ENCODE data around the gene UGDH. TPM values are rescaled to one million over a fixed set of nuclear protein-coding genes. Genes with fewer than 3 reads are reported as not detected.

Gene UGDH
- polyA plus RNA-seq, 1 donor from 2014 or later: 21.1 TPM

DNA sequence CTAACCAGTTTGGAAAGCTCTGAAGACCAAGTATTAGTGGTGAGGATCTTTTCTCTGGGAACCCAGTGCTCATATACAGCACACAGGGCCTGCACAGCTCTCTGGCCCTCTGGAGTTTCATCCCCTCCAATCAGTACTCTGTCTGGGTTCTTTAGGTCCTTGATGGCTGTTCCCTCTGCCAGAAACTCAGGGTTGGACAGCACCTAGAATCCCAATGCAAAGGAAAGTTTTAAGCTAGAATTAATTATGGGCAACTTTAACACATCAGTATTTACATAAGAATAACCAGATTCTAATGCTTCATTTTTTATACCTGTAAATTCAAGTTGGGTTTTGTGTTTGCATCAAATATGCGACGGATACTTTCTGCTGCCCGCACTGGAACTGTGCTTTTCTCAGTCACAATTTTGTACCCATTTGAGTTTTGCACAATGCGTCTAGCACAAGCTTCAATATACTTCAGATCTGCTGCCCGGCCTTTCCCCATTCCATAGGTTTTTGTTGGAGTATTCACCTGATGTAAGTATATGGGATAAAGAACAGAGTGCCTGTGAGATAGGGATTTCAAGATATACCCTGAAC, 16.8 kb downstream of the UGDH start:
- H2AFZ ChIP-seq (ENCODE audit: low read depth, low read length): no peak overlapping the region
- H3K27ac ChIP-seq (ENCODE audit: low read length): no peak overlapping the region
- no peak overlapping the region for H3K4me2 ChIP-seq (ENCODE audit: low read length)
- no peak overlapping the region for H3K9ac ChIP-seq (ENCODE audit: low read length)
- peaks cover 4% of the 10 kb centered on the region for H3K79me2 ChIP-seq (replicated peaks; ENCODE audit: insufficient read depth, low read length)
- H3K9me2 ChIP-seq (ENCODE audit: insufficient read depth, low read length): no peaks in the 10 kb centered on the region
- H3K36me3 ChIP-seq (ENCODE audit: insufficient read depth, low read length): no peaks in the 10 kb centered on the region
- no peaks in the 10 kb centered on the region for H3F3A ChIP-seq (ENCODE audit: insufficient read depth, low read length, poor library complexity, severe bottlenecking)
- H3K9me3 ChIP-seq (ENCODE audit: low read length): no peaks in the 10 kb centered on the region
- H3K27me3 ChIP-seq (ENCODE audit: insufficient read depth, low read depth, low read length): no peaks in the 10 kb centered on the region
- H3K4me3 ChIP-seq (ENCODE audit: low read length): no peak overlapping the region
- TF ChIP-seq TAF1 (IDR thresholded peaks at IDR 0.05; ENCODE audit: low read depth) (no peak), EP300 (conservative IDR thresholded peaks at IDR 0.05; ENCODE audit: poor library complexity, severe bottlenecking) (no peak), MXI1 (conservative IDR thresholded peaks at IDR 0.05; ENCODE audit: poor library complexity, severe bottlenecking) (no peak), RAD21 (conservative IDR thresholded peaks at IDR 0.05) (no peak), EZH2 (IDR thresholded peaks at IDR 0.05; ENCODE audit: borderline replicate concordance, insufficient read depth, low read length, poor library complexity, severe bottlenecking) (no peak), SMC3 (conservative IDR thresholded peaks at IDR 0.05; ENCODE audit: poor library complexity) (no peak), POLR2AphosphoS5 (IDR thresholded peaks at IDR 0.05) (no peak)
- TF ChIP-seq, protein P1, sequence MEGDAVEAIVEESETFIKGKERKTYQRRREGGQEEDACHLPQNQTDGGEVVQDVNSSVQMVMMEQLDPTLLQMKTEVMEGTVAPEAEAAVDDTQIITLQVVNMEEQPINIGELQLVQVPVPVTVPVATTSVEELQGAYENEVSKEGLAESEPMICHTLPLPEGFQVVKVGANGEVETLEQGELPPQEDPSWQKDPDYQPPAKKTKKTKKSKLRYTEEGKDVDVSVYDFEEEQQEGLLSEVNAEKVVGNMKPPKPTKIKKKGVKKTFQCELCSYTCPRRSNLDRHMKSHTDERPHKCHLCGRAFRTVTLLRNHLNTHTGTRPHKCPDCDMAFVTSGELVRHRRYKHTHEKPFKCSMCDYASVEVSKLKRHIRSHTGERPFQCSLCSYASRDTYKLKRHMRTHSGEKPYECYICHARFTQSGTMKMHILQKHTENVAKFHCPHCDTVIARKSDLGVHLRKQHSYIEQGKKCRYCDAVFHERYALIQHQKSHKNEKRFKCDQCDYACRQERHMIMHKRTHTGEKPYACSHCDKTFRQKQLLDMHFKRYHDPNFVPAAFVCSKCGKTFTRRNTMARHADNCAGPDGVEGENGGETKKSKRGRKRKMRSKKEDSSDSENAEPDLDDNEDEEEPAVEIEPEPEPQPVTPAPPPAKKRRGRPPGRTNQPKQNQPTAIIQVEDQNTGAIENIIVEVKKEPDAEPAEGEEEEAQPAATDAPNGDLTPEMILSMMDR (IDR thresholded peaks at IDR 0.05; ENCODE audit: poor library complexity, severe bottlenecking): no peak
- TF ChIP-seq, protein P2, sequence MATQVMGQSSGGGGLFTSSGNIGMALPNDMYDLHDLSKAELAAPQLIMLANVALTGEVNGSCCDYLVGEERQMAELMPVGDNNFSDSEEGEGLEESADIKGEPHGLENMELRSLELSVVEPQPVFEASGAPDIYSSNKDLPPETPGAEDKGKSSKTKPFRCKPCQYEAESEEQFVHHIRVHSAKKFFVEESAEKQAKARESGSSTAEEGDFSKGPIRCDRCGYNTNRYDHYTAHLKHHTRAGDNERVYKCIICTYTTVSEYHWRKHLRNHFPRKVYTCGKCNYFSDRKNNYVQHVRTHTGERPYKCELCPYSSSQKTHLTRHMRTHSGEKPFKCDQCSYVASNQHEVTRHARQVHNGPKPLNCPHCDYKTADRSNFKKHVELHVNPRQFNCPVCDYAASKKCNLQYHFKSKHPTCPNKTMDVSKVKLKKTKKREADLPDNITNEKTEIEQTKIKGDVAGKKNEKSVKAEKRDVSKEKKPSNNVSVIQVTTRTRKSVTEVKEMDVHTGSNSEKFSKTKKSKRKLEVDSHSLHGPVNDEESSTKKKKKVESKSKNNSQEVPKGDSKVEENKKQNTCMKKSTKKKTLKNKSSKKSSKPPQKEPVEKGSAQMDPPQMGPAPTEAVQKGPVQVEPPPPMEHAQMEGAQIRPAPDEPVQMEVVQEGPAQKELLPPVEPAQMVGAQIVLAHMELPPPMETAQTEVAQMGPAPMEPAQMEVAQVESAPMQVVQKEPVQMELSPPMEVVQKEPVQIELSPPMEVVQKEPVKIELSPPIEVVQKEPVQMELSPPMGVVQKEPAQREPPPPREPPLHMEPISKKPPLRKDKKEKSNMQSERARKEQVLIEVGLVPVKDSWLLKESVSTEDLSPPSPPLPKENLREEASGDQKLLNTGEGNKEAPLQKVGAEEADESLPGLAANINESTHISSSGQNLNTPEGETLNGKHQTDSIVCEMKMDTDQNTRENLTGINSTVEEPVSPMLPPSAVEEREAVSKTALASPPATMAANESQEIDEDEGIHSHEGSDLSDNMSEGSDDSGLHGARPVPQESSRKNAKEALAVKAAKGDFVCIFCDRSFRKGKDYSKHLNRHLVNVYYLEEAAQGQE (IDR thresholded peaks at IDR 0.05; ENCODE audit: borderline replicate concordance): no peak
- H4K20me1 ChIP-seq (ENCODE audit: insufficient read depth): no peaks in the 10 kb centered on the region

DNA sequence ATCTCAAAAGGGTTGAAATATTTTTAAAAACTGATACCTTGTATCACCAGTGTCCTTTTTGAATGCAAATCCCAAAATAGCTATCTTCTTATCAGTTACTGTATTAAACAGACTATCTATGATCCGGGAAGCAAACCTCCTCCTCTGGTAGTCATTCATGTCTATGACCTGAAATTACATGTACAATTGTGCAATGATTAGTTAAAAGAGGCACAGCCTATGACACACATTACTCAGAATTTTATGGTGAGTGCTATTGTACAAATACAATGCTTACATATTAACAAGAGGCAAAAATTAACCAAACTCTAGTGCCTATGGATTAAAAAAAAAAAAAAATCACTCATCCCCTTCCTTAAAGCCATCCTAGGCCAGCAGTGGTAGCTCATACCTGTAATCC, 21.7 kb downstream of the UGDH start:
- Histone ChIP-seq H4K20me1 (ENCODE audit: insufficient read depth) (no peaks in the 10 kb centered on the region), H3K9ac (ENCODE audit: low read length) (no peak overlapping the region), H3K9me3 (ENCODE audit: low read length) (no peaks in the 10 kb centered on the region), H3K9me2 (ENCODE audit: insufficient read depth, low read length) (no peaks in the 10 kb centered on the region), H3K36me3 (ENCODE audit: insufficient read depth, low read length) (peaks cover 3% of the 10 kb centered on the region), H3K4me2 (ENCODE audit: low read length) (no peak overlapping the region), H3K27ac (ENCODE audit: low read length) (no peak overlapping the region), H3K27me3 (ENCODE audit: insufficient read depth, low read depth, low read length) (no peaks in the 10 kb centered on the region), H2AFZ (ENCODE audit: low read depth, low read length) (no peak overlapping the region), H3F3A (ENCODE audit: insufficient read depth, low read length, poor library complexity, severe bottlenecking) (no peaks in the 10 kb centered on the region), H3K79me2 (replicated peaks; ENCODE audit: insufficient read depth, low read length) (no peaks in the 10 kb centered on the region), H3K4me3 (ENCODE audit: low read length) (no peak overlapping the region)
- TF ChIP-seq POLR2AphosphoS5 (IDR thresholded peaks at IDR 0.05) (no peak), SMC3 (conservative IDR thresholded peaks at IDR 0.05; ENCODE audit: poor library complexity) (no peak), EP300 (conservative IDR thresholded peaks at IDR 0.05; ENCODE audit: poor library complexity, severe bottlenecking) (no peak), EZH2 (IDR thresholded peaks at IDR 0.05; ENCODE audit: borderline replicate concordance, insufficient read depth, low read length, poor library complexity, severe bottlenecking) (no peak), RAD21 (conservative IDR thresholded peaks at IDR 0.05) (no peak), MXI1 (conservative IDR thresholded peaks at IDR 0.05; ENCODE audit: poor library complexity, severe bottlenecking) (no peak)
- TF ChIP-seq, protein P1 (IDR thresholded peaks at IDR 0.05; ENCODE audit: poor library complexity, severe bottlenecking): no peak
- TF ChIP-seq, protein P2 (IDR thresholded peaks at IDR 0.05; ENCODE audit: borderline replicate concordance): no peak

Measured in neural cell (in vitro differentiated cells).